ENCODE measurements around the gene NT5C3A. TPM values are rescaled to one million over a fixed set of nuclear protein-coding genes. Genes with fewer than 3 reads are reported as not detected.
A peak's percentile ranks its signal among the peaks of the same experiment; 100 is the strongest.

Gene NT5C3A
- total RNA-seq, 2 donors from 2014 or later, result 16.9 to 23.9 TPM

- intact Hi-C loops (cut with DNase I), result no loop called here
- Histone ChIP-seq H3K27me3 (replicated peaks; ENCODE audit: insufficient read depth) (no peaks in the 10 kb centered on the region), H3K4me3 (no peak overlapping the region), H3K4me1 (replicated peaks) (no peaks in the 10 kb centered on the region), H3K9me3 (no peaks in the 10 kb centered on the region), H3K36me3 (no peaks in the 10 kb centered on the region), H3K27ac (no peak overlapping the region)
- WGBS, result 87% methylated on average over 3 of the region's 3 CpGs
- TF ChIP-seq, protein P1, sequence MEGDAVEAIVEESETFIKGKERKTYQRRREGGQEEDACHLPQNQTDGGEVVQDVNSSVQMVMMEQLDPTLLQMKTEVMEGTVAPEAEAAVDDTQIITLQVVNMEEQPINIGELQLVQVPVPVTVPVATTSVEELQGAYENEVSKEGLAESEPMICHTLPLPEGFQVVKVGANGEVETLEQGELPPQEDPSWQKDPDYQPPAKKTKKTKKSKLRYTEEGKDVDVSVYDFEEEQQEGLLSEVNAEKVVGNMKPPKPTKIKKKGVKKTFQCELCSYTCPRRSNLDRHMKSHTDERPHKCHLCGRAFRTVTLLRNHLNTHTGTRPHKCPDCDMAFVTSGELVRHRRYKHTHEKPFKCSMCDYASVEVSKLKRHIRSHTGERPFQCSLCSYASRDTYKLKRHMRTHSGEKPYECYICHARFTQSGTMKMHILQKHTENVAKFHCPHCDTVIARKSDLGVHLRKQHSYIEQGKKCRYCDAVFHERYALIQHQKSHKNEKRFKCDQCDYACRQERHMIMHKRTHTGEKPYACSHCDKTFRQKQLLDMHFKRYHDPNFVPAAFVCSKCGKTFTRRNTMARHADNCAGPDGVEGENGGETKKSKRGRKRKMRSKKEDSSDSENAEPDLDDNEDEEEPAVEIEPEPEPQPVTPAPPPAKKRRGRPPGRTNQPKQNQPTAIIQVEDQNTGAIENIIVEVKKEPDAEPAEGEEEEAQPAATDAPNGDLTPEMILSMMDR (IDR thresholded peaks at IDR 0.05), result no peak
- no peak for TF ChIP-seq POLR2AphosphoS5 (IDR thresholded peaks at IDR 0.05)
- TF ChIP-seq POLR2A (IDR thresholded peaks at IDR 0.05), result no peak
- no peak for DNase-seq (ENCODE audit: low spot score)
These were observed 14.3 kb downstream of the NT5C3A start for GRCh38 chr7:33048257-33048656.

GRCh38 chr7:33044986-33045385 lies 17.6 kb downstream of the NT5C3A start:
- Histone ChIP-seq H3K27ac (no peak overlapping the region), H3K27me3 (replicated peaks; ENCODE audit: insufficient read depth) (no peaks in the 10 kb centered on the region), H3K36me3 (no peaks in the 10 kb centered on the region), H3K4me1 (replicated peaks) (no peaks in the 10 kb centered on the region), H3K4me3 (no peak overlapping the region), H3K9me3 (no peaks in the 10 kb centered on the region)
- intact Hi-C loops (cut with DNase I), result no loop called here
- WGBS, result 16% methylated on average over 2 of the region's 2 CpGs
- no peak for DNase-seq (ENCODE audit: low spot score)
- TF ChIP-seq, protein P1 (IDR thresholded peaks at IDR 0.05), result no peak
- TF ChIP-seq POLR2A (IDR thresholded peaks at IDR 0.05), result no peak
- TF ChIP-seq POLR2AphosphoS5 (IDR thresholded peaks at IDR 0.05), result no peak

- peak; percentile 10 for DNase-seq (ENCODE audit: low spot score)
- Histone ChIP-seq H3K9me3 (no peaks in the 10 kb centered on the region), H3K27me3 (replicated peaks; ENCODE audit: insufficient read depth) (no peaks in the 10 kb centered on the region), H3K4me3 (no peak overlapping the region), H3K36me3 (no peaks in the 10 kb centered on the region), H3K4me1 (replicated peaks) (no peaks in the 10 kb centered on the region), H3K27ac (no peak overlapping the region)
- intact Hi-C loops (cut with DNase I), result no loop called here
- WGBS, result 54% methylated on average over 3 of the region's 3 CpGs
- no peak for TF ChIP-seq POLR2AphosphoS5 (IDR thresholded peaks at IDR 0.05)
- TF ChIP-seq, protein P1 (IDR thresholded peaks at IDR 0.05), result peak in 2 of 4 experiments; percentile 31 to 43
These were observed 18.2 kb downstream of the NT5C3A start for GRCh38 chr7:33044401-33044718.

DNA sequence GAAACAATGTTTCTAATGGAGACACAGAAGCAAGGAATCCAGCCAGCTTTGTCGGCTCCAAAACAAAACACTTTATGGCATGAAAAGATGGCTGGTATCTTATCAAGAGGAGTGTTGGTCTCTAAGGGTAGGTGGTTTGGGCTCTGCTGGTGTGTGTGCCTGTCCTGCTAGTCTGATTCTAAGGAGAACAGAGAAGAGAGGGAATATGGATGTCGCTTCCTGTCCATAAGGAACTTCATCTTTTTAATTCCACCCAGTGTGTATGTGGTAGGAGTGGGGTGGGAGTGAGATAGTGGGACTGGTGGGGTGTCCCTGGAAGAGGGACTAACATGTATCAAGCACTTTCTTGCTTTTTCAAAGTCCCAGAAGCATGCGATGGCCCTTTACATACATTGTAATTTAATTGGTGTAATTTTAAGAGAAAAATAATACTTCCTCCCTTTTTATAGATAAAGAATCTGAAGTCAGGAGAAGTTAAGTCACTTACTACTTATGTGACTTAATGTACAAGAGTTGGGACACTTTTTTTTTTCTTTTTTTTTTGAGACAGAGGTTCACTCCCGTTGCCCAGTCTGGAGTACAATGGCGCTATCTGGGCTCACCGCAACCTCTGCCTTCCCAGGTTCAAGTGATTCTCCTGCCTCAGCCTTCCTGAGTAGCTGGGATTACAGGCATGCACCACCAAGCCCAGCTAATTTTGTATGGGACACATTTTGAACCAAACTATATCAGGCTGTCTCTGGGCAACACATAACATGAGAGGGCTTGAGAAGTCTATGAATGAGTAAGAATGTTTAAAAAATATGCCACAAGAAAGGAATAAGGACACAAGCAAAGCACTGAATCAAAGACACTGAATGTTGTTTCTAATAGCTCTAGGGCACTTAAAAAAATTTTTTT lies 18.8 kb downstream of the NT5C3A start:
- DNase-seq (ENCODE audit: low spot score), result no peak
- H3K4me3 ChIP-seq, result no peak overlapping the region
- H3K27me3 ChIP-seq (replicated peaks; ENCODE audit: insufficient read depth), result no peaks in the 10 kb centered on the region
- H3K4me1 ChIP-seq (replicated peaks), result no peaks in the 10 kb centered on the region
- intact Hi-C loops (cut with DNase I), result no loop called here
- H3K36me3 ChIP-seq, result no peaks in the 10 kb centered on the region
- no peak overlapping the region for H3K27ac ChIP-seq
- no peak for TF ChIP-seq POLR2AphosphoS5 (IDR thresholded peaks at IDR 0.05)
- TF ChIP-seq, protein P1 (IDR thresholded peaks at IDR 0.05), result no peak
- TF ChIP-seq POLR2A (IDR thresholded peaks at IDR 0.05), result no peak
- WGBS, result 80% methylated on average over 6 of the region's 6 CpGs
- H3K9me3 ChIP-seq, result no peaks in the 10 kb centered on the region
